ENCODE data around the gene TCEA2.

DNA sequence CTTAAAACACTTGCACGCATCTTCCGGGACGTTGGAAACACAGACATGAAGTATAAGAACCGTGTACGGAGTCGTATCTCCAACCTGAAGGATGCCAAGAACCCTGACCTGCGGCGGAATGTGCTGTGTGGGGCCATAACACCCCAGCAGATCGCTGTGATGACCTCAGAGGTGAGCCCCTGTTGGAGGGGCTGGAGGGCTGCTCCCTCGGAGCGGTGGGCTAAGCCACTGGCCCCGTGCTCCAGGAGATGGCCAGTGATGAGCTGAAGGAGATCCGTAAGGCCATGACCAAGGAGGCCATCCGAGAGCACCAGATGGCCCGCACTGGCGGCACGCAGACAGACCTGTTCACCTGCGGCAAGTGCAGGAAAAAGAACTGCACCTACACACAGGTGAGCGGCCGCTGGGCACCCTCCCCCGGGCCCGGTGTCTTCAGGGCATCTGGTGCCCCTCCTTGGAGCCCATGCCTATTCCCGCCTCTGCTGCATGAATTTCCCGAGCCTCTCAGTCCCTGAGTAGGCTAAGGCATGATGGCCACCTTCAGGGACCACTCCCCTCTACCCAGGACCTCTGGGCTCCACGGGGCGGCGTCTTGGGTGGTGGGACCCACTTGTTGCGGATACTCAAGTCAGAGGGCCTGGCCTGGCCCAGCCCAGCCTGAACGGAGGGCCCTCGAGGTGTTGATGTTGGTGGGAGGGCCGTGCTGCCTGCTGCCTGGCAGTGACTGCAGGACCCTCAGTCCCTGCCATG is 7.4 kb downstream of the TCEA2 start:
- TF ChIP-seq, protein P1, sequence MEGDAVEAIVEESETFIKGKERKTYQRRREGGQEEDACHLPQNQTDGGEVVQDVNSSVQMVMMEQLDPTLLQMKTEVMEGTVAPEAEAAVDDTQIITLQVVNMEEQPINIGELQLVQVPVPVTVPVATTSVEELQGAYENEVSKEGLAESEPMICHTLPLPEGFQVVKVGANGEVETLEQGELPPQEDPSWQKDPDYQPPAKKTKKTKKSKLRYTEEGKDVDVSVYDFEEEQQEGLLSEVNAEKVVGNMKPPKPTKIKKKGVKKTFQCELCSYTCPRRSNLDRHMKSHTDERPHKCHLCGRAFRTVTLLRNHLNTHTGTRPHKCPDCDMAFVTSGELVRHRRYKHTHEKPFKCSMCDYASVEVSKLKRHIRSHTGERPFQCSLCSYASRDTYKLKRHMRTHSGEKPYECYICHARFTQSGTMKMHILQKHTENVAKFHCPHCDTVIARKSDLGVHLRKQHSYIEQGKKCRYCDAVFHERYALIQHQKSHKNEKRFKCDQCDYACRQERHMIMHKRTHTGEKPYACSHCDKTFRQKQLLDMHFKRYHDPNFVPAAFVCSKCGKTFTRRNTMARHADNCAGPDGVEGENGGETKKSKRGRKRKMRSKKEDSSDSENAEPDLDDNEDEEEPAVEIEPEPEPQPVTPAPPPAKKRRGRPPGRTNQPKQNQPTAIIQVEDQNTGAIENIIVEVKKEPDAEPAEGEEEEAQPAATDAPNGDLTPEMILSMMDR (IDR thresholded peaks at IDR 0.05), result no peak
- TF ChIP-seq EZH2phosphoT487 (IDR thresholded peaks at IDR 0.05) (no peak), EZH2 (IDR thresholded peaks at IDR 0.05) (no peak)

All from neural progenitor cell (in vitro differentiated cells).